SK-N-DZ (cell line): Measurements from ENCODE around the gene HEXB.
"Not testable (repeated sequence)": the region's sequence is repeated elsewhere in the genome, so short reads cannot be mapped to it uniquely, and the experiment has no call there.

Experiments used
- DNase-seq: peaks from one replicate; pipeline ENCODE4 v3.0.0-alpha.2; 2015; ENCODE audit warnings: low spot score

HEXB gene

DNA sequence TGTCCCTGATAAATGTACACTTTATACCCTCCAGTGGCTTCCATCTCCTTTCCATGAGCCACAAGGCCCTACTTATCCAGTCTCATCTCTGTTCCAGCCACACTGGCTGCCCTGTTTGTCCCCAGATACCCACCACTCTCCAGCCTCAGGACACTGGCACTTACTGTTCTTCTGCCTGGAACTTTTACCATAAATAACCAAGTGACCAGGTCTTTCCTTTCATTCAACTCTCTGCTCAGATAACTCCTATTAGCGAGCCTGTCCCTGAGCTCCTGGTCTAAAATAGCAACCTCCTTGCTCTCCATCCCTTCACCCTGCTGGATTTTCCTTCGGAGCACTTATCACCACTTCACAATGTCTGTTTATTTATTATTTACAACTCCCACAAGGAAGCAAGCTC lies 27.9 kb upstream of the HEXB start:
- no peak for DNase-seq

DNA sequence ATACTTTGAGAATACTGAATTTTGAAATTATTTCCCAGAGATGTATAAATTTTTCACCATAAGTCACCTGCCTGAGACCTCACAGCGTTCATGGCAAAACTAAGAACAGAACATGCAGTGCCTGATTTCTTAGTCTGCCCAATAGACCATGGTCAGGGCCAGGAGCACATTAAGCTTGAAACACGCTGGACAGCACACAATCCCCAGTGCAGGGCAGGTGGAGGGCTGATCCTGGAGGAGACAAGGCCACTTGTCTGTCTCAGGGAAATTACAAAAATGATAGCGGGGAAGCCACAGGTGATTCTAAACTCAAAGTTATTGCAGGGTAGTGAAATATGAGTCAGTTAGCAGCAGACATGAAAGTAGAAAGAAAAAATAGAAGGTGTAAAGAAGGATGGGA lies 25.9 kb upstream of the HEXB start:
- no peak for DNase-seq

DNA sequence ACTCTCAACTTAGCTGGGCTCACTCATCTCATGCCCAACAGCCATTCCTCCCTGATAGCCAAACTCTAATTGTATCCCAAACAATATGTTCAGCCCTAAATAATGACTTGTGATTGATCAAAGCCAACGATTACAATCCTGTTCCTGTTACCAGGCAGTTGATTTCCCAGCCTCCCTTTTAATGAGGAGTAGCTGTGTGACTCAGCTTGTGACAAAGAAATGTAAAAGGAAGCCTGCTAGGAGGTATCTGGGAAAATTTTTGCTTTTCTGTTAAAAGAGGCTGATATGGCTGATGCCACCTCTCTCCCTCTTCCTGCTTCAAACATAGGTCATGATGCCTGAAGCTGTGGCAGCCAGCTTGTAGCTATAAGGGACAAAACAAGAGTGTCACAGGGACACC lies 24.9 kb upstream of the HEXB start:
- no peak for DNase-seq

DNA sequence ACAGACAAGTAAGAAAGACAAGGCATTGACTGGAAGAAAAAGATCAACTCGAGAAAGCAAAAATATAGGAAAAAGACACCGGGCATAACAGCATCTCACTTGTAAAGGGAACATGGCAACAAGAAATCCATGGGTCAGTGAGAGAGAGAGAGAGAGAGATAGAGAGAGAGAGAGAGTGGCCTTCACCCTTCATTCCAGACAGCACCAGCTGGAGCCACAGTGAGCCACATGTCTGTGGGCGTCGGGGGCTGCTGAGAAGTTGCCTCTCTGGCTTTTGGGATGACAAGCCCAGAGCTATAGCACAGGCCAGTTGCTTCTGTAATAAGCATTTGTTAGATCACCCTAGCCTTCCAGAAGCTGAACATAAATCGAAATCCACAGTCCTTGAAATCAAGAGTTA lies 24.2 kb upstream of the HEXB start:
- DNase-seq = no peak

DNA sequence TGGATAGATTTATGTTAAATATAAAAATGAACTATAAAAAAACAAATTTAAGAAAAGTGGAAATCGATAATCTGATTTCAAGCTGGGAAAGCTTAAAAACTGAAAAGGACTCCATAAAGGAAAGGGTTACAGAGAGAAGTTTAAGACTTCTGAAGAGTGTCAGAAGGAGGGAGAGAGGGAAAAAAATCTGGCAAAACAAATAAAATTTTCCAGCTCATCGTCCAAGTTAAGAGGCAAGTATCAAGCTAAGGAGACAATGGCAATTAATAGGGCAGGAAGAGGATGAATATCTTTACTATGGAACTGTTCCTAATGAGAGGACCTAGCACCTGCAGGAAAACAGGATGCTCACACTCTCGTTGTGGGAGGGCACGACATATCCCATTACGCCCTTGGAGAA lies 20.5 kb upstream of the HEXB start:
- DNase-seq = no peak

DNA sequence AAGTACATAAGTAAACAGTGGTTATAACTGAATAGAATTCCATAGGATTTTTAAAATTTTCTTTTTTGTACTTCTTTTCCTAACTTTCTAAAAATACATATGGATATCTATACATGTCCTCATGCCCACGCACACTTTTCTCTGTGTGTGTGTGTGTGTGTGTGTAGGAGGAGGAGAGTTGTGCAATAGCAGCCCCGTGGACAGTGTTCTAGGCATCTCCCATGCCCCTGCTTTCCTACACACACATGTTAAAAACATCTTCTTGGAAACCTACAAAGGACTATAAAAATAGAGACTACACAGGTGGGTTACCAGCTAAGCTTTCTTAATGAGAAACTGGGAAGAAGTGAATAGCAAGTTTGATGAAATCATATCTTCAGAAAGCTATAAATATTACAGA lies 19.8 kb upstream of the HEXB start:
- no peak for DNase-seq

DNA sequence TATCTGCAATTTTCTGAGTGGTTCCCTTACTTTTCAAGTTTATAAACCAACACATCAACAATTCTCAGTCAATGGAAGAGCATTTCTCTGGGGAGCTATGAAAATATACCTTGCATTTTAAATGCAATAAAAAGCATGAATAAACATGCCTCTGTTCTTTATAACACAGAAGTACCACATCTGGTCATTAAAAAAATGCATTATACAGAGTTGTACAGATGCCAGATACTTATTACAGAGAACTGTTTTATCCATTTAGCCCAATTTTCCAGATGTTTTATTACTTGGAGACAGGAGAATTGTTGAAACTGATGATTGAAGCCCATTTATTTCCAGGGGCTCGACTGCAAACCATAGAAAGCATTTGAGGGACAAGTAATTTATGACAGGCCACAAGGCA lies 19.2 kb upstream of the HEXB start:
- no peak for DNase-seq

DNA sequence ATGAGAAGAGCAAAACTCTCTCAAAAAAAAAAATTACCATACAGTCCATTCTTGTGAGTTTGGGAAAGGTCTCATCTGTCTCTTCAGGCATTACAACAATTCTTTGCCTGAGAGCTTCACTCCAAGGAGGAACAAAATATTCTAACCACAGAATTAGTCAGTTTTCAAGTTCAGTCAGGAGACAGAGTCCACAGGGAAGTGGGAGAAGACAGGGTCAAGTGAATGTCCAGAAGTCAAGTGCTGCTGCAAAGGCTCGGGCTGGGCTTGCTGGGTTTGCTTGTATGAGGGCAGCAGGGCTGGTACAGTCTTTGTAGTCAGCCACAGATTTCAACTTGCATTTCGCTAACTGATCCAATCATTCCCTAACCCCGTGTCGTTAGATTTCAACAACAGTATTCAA lies 17.6 kb upstream of the HEXB start:
- DNase-seq = no peak

DNA sequence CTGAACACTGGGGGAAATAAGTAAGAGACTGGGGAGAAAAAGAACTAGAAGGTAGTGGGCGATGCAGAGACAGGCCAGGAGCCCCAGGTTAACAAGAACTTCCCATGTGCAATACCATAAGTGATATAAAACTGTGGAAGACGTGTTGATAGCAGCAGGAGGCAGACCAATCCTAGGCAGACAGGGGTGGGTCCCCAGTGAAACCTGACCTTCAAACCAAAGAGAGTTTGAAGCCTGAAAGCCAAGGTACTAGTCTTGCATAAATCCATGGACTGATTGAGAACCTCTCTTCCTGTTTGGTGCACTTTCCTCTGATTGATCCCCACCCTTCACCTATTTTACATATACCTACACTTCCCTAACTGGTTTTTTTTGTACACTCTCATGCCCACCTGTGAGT lies 15.2 kb upstream of the HEXB start:
- no peak for DNase-seq

DNA sequence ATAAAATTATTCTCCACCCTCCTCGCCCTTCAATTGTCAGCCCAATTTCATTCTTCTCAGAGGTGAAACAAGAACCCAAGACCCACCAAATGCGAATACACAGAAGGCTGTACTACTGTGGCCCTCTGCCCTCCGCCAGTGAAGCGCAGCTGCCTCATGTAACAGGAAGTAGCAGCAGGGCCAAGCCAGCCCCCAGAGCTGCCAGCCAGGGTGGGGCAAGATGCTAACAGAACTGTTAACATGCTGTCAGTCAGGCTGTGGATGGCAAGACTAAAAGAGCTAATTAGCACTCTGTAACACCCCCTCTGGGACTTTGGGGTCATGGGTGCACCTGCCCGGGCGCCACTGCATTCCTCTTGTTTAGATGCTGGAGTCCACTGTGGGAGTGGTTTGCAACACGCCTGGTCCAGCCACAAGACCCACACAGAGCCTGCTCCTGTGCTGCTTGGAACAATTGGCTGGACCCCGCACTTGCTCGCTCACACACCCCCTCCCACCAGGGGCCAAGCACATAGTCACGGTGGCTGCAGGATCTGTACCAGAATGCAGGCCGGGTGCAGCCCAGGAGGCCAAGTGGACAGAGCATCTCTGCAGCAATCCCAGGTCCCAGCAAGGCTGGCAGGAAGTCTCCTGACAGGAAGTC lies 14.5 kb upstream of the HEXB start:
- no peak for DNase-seq

DNA sequence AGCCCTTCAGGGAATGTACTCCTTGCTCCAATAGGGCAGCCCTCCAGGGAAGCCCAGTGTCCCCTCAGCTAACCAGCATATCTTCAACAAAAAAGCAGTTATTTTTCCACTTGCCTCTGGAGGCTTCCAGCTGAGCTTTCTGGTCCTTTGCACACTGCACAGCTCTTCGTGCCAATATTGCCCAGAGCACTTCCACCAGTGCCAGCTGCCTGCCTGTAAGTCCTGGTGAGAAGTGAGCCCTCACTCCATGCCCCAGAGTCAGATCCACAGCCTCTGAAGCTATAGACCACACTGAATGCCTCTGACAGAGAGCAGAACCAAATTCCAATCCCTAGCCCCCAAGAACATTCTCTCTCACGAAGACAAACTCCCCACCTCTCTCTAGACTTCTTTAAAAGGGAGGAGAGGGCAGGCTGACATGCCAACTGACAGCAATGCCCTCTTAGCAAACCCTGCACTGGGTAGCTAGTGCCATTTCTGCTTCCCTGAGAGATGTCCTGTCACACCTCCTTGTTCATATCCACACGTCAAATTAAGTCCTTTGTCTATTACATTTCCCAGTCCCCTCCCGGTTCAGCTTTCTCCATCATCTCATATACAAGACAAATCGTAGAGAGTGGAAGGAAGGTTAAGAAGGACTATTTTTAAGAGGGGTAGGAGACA lies 12.7 kb upstream of the HEXB start:
- DNase-seq = no peak

DNA sequence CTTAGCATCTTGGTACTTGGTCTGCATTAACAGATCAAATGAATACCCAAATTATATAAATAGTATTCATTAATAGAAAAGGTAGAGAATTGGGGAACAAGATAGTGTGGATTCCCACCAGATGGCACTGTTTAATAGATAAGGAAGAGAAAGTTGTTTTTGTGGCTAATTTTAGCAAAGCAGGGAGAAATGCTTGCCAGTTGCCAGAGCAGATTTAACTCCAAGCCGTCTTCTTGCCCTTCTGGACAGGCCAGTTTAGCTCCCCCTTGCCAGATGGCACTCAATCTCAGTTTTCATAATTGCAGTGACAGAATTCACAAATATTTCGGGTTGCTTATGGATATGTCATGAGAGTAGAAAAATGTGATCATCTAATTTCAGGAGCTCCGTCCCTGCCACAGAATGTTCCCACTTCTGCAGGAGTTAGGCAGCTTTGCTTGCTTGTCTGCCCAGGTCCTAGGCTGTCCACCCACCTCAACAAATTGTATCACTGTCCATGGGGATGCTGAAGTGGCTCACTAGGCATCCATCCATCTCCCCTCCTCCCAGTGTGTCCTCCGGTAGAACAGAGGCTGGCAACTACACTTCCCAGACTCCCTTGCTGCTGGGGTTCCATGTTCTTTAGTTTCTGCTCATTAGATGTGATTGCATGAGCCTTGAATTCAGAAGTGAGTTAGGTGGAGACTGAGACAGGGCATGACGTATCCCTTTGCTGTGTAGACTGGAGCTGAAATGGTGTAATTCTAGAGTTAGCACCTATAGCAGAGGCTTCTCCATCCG lies 11.8 kb upstream of the HEXB start:
- DNase-seq = peak; percentile 65

DNA sequence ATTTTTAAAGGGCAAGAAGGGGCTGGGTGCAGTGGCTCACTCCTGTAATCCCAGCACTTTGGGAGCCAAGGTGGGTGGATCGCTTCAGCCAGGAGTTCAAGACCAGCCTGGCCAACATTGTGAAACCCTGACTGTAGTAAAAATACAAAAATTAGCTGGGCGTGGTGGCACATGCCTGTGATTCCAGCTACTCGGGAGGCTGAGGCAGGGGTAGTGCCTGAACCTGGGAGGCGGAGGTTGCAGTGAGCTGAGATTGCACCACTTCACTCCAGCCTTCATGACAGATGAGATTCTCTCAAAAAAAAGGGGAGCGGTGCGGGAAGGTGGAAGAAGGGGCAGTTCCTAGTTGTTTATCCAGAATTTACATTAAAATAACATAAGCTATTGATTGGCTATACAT lies 8.6 kb upstream of the HEXB start:
- not testable (repeated sequence) for DNase-seq

DNA sequence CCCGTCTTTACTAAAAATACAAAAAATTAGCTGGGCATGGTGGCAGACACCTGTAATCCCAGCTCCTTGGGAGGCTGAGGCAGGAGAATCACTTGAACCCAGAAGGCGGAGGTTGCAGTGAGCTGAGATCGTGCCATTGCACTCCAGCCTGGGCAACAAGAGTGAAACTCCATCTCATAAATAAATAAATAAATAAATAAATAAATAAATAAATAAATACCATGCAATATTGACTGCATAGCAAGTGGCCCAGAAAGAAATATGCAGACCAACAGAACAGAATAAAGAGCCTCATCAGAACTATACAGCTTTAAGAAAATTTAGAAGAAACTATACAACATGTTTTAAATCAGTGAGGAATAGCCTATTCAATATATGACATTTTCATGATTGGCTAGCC lies 6.9 kb upstream of the HEXB start:
- DNase-seq = not testable (repeated sequence)

DNA sequence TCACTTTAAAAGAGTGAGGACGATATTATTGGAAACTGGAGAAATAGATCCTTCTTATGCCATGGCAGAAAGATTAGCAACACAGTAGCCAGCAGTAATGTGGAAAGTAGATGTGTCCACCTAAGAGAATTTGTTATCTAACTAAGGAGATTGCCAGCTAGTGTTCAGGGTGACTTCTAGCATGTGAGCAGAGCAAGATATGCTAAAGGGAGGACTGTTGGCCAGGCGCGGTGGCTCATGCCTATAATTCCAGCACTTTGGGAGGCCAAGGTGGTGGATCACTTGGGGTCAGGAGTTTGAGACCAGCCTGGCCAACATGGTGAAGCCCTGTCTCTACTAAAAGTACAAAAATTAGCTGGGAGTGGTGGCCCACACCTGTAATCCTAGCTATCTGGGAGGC lies 5.7 kb upstream of the HEXB start:
- DNase-seq = not testable (repeated sequence)

DNA sequence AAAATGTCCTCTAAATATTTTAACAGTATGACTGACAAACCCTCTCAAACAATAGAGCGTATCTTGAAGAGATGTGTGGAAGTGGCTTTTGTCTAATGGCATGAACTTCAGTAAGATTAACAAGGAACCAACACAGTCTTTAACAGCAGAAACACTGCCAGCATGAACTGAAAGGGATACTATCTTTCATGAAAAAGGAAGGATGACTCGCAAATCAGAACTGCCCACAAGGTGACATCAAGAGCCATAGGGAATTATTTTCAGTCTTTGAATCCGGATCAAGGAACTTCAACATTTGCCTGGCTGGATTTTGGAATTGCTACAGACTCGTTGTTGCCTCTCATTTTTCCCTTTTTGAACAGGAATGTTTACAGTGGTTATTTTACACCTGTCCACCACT lies 5.1 kb upstream of the HEXB start:
- DNase-seq = no peak

DNA sequence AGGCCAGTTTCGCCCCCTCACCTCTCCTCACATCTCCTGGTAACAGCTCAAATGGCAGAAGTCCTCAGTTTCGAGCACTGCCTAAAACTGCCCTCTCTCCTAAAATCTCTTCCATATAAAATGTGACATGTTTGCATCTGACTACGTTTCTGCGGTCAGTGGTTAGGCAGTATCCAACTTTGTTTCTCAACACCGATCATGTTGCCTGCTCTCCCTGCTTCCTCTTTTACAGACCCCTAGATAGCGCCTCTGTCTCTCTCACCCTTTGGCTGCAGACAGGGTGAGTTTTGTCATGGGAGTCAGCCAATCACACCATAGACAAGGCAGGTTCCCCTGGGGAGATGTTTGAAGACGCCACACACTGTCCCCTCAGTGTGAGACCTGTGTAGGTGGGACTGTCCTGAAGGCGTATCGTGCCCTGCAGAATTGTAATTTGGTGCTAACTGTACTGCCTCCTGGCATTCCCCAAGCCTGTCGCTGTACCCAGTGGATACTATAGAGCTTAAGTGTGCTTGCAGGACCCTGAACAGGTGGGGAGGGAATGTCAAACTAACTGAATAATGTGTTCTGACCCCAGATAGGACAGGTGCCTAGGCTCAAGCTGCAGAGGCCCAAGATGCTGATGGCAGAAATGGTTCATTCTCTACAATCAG lies 1.1 kb downstream of the HEXB start:
- no peak for DNase-seq

DNA sequence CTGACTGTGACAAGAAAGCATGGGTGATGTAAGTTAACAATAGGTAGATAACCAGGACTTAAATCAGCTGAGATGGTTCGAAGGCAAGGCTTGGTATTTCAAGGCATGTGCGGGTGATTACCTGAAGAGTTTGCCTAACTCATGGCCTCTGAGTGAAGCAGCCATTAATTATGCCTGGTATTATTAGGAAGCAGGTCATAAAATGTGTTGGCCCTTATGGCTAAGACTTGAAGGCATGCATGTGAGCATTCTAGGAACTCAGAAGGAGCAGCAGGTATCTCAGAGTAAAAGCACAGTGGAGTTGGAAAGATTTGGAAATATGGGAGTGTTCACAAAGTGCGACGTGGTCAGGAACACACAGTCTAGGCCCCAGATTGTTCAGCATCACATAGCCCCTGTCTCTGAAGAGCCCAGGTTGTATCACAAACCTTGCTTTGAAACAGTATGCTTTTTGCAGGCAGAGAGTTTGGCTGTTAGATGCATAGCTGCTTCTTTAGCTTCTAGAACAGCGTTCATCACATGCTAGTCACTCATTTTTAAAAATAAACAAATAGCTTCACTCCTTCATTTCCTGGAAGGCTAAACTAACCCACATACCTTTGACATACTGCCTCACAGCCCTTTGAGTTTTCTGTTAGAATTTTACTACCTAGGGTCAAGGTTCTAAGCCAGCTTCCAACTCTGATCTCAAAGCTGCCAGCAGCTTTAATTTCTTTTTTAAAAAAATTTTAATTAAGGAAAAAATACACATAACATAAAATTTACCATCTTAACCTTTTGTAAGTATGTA lies 2.1 kb downstream of the HEXB start:
- DNase-seq = no peak

DNA sequence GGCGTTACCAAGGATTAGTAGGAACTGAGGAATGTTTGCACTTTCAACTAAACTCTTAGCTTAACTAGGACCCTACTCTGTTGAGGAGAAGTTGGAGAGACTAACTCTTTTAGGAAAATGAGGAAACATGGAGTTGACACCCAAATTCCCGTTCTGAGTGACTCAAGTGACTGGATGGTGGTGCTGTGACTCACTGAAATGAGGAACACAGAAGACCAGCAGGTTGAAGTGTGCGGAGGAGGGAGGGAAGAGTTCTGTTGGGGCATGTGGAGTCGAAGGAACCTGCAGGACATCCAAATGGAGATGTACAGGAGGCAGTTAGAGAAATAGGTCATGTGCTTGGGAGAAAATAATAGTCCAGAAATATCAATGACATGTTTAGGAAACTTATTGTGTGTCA lies 8.2 kb downstream of the HEXB start:
- no peak for DNase-seq

DNA sequence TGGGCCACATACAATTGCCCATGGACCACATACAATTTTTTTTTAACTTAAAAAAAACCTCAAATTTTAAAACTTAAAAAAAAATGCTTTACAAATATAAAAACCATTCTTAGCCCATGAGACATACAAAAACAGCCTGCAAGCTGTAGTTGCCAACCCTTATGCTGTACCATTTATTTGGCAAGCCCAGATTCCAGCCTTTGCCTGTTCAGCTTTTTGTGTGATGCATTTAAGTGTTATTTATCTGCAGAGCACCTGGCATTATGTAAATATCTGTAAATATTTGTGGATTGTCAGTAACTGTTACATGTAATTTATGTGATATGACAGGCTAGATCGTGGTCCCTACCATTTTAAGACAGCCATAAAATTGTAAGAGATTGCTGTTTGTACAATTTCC lies 32.6 kb downstream of the HEXB start:
- no peak for DNase-seq

DNA sequence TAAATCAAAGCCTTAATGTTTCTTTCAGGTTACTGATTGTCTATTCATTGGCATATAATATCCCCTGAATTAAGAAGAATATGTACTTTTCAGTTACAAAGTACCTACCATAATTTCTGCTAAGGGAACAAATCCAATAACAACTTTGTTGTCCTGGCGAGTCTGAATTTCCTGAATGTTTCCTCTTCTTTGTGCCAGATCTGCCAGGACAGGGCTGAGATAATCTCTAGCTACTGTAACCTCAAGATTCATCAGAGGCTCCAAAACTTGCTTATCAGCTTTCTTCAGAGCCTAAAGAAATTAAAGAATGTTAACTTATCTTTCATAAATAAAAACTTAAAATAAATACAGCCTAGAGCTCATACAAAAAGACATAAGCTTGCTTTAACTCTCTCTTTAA lies 37.2 kb downstream of the HEXB start:
- no peak for DNase-seq

DNA sequence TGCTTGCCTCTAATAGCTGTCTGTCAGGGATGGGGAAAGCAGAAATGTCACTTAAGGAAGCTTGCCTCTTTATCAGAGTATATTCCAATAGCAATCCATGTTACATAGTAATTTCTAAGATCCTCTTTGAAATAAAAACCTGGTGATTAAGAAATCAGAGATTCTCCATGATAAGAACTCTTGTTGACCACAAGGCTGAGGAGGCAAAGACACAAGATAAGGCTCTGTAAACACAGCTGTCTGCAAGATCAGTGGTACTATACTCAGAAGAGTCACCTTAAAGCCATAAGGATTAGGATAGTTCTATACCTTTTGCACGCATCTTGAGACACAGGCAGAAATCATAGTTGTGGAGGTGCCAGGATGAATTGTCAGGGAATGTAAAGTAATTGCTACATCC lies 40.3 kb downstream of the HEXB start:
- DNase-seq = no peak
